ENCODE data around the gene EVI5. TPM values are rescaled to one million over a fixed set of nuclear protein-coding genes. Genes with fewer than 3 reads are reported as not detected.

EVI5 gene
- total RNA-seq, 2 donors from 2014 or later: 20.8 to 29.0 TPM

DNA sequence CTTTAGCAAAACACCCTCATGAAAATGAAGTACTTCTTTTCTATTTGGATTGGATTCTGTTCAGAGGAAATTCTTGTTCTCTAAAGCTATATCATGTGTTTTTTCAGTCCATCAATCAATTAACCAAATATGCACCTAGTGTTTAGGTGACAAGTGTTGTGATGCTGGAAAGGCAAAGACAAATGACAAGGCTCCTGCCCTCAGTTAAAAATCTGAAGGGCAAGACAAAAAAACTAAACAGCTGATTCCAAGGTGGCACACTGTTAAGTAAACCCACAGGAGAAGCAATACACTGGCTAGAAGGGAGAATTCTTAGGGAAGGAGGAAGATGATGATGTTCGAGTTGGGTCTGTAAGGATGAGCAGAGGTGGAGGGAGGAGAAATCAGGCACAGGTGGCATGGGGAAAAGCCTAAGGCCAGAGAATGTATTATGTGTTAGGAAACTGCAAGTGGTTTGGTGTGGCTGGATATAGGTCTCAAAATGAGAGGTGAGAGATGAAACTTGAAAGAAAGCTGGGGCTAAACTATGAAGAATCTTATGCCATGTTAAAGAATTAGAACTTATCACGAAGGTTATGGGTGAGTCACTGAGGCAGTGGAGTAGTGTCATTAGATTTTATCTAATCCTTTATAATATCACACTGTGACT is 246.4 kb downstream of the EVI5 start:
- TF ChIP-seq CTCF (conservative IDR thresholded peaks at IDR 0.05): no peak
- H3K4me3 Mint-ChIP-seq: no peak overlapping the region
- H3K27ac Mint-ChIP-seq: no peak overlapping the region
- H3K4me1 ChIP-seq (ENCODE audit: control insufficient read depth, insufficient read depth, low read length): no peaks in the 10 kb centered on the region
- H3K27me3 Mint-ChIP-seq (ENCODE audit: insufficient read depth): no peaks in the 10 kb centered on the region
- 83 to 88% methylated on average over 1 of the region's 2 CpGs for WGBS, 2 experiments (ENCODE audit: insufficient coverage in 1 of 2, insufficient read length in 1 of 2)
- H3K36me3 Mint-ChIP-seq (ENCODE audit: low read depth): no peaks in the 10 kb centered on the region
- no peaks in the 10 kb centered on the region for H3K36me3 ChIP-seq (ENCODE audit: control insufficient read depth, insufficient read depth, low read length)
- H3K9ac ChIP-seq (ENCODE audit: extremely low read depth, low read length, poor library complexity, severe bottlenecking): no peak overlapping the region
- no peak overlapping the region for H3K27ac ChIP-seq (ENCODE audit: low read depth, low read length)
- no peaks in the 10 kb centered on the region for H3K27me3 ChIP-seq (ENCODE audit: control insufficient read depth, insufficient read depth, low read length, poor library complexity, severe bottlenecking)
- no peak overlapping the region for H3K4me3 ChIP-seq (ENCODE audit: low read length)
- no peaks in the 10 kb centered on the region for H3K9me3 ChIP-seq (ENCODE audit: control insufficient read depth, low read length)
- no peaks in the 10 kb centered on the region for H3K4me1 Mint-ChIP-seq
- no peak for DNase-seq
- H3K9me3 Mint-ChIP-seq: no peaks in the 10 kb centered on the region

- no peak overlapping the region for H3K27ac Mint-ChIP-seq
- no peak overlapping the region for H3K4me3 ChIP-seq (ENCODE audit: low read length)
- TF ChIP-seq CTCF (conservative IDR thresholded peaks at IDR 0.05): no peak
- no peaks in the 10 kb centered on the region for H3K36me3 ChIP-seq (ENCODE audit: control insufficient read depth, insufficient read depth, low read length)
- DNase-seq: no peak
- H3K9ac ChIP-seq (ENCODE audit: extremely low read depth, low read length, poor library complexity, severe bottlenecking): no peak overlapping the region
- no peaks in the 10 kb centered on the region for H3K4me1 ChIP-seq (ENCODE audit: control insufficient read depth, insufficient read depth, low read length)
- no peaks in the 10 kb centered on the region for H3K27me3 Mint-ChIP-seq (ENCODE audit: insufficient read depth)
- no peak overlapping the region for H3K27ac ChIP-seq (ENCODE audit: low read depth, low read length)
- no peak overlapping the region for H3K4me3 Mint-ChIP-seq
- no peaks in the 10 kb centered on the region for H3K36me3 Mint-ChIP-seq (ENCODE audit: low read depth)
- WGBS, 2 experiments (ENCODE audit: insufficient coverage in 1 of 2, insufficient read length in 1 of 2): 92% methylated on average over 2 of the region's 2 CpGs; no CpG with 5 or more reads in 1 of the 2 experiments
- no peaks in the 10 kb centered on the region for H3K9me3 Mint-ChIP-seq
- no peaks in the 10 kb centered on the region for H3K27me3 ChIP-seq (ENCODE audit: control insufficient read depth, insufficient read depth, low read length, poor library complexity, severe bottlenecking)
- H3K9me3 ChIP-seq (ENCODE audit: control insufficient read depth, low read length): no peaks in the 10 kb centered on the region
- no peaks in the 10 kb centered on the region for H3K4me1 Mint-ChIP-seq
Observed at GRCh38 chr1:92538048-92538412, 246.9 kb downstream of the EVI5 start.

DNA sequence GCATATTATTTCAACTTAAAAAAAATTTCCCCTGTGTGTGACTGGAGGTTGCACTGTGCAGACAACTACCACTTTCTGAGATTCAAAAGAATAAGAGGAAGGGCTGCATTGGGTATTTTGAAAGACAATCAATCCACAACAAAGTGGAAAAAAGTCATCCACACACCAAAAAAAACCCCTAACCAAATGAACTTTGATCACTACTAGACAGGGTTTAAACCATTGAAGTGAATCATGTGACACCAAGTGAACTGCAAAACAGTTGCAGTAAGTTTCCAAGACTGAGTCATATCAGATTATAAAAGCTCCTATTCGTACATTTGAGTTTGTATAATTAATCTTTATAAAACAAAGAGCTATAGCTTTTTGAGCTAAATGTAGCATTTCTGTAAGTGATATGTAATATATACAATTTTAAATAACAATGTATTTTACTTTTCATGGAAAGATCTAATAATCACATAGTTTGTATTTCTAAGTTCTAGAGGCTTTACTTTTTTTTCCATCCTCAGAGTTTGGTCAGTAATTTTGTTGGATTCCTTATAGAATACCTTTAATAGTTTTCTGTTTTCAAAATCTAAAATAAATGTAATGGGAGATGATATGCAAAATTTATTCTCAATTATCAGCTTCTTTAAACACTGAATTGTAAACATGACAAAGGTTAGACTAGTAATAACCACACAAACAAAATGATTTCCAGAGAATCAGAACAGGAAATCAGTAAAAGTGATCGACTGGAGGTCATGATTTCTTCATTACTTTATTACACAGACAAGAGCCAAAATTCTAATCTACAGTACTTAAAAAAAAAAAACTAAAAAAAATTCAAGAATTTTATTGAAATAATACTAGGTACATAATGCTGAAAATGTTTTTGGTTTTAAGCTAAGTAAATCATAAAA is 247.7 kb downstream of the EVI5 start:
- Mint-ChIP-seq H3K36me3 (ENCODE audit: low read depth) (no peaks in the 10 kb centered on the region), H3K9me3 (no peaks in the 10 kb centered on the region), H3K27me3 (ENCODE audit: insufficient read depth) (no peaks in the 10 kb centered on the region), H3K4me3 (no peak overlapping the region), H3K27ac (no peak overlapping the region), H3K4me1 (no peaks in the 10 kb centered on the region)
- DNase-seq: no peak
- H3K4me1 ChIP-seq (ENCODE audit: control insufficient read depth, insufficient read depth, low read length): no peaks in the 10 kb centered on the region
- WGBS, 2 experiments (ENCODE audit: insufficient coverage in 1 of 2, insufficient read length in 1 of 2): 86% methylated on average over 1 of the region's 2 CpGs; no CpG with 5 or more reads in 1 of the 2 experiments
- no peak overlapping the region for H3K4me3 ChIP-seq (ENCODE audit: low read length)
- no peaks in the 10 kb centered on the region for H3K9me3 ChIP-seq (ENCODE audit: control insufficient read depth, low read length)
- TF ChIP-seq CTCF (conservative IDR thresholded peaks at IDR 0.05): no peak
- H3K27ac ChIP-seq (ENCODE audit: low read depth, low read length): no peak overlapping the region
- no peaks in the 10 kb centered on the region for H3K36me3 ChIP-seq (ENCODE audit: control insufficient read depth, insufficient read depth, low read length)
- H3K27me3 ChIP-seq (ENCODE audit: control insufficient read depth, insufficient read depth, low read length, poor library complexity, severe bottlenecking): no peaks in the 10 kb centered on the region
- H3K9ac ChIP-seq (ENCODE audit: extremely low read depth, low read length, poor library complexity, severe bottlenecking): no peak overlapping the region

All from endodermal cell (in vitro differentiated cells).